Measurements from ENCODE around the gene ZNF467.

DNA sequence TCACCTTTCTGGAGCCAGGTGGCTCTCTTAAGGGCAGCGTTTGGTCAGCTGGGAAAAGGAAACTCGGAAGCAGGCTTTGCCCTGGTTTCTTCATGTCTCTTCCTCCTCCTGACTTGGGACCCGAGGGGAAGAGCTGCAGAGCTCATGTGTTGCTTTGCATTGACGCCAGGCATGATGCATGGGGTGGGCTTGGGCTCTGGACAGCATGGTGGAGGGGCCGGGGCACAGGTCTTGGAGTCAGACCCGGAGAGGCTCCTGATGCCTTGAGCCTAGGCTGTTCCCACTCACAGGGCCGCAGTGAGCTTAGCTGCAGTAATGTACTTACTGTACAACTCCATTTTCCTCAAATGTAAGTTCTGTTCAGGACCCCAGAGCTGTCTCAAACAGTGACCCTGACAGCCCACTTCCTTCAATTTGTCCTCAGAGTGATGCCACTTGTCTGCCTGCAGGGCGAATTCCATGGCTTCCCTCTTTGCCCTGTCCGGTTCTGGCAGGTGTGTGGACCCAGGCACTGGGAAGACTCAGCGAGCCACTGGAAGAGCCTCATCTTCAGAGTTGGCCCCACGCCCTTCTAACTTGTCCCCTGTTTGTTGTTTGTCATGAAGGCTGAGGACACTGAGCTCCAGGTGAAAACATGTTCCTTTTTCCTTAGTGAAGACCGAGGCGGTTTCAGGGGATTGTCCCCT lies 50.2 kb downstream of the ZNF467 start:
- TF ChIP-seq, protein P1, sequence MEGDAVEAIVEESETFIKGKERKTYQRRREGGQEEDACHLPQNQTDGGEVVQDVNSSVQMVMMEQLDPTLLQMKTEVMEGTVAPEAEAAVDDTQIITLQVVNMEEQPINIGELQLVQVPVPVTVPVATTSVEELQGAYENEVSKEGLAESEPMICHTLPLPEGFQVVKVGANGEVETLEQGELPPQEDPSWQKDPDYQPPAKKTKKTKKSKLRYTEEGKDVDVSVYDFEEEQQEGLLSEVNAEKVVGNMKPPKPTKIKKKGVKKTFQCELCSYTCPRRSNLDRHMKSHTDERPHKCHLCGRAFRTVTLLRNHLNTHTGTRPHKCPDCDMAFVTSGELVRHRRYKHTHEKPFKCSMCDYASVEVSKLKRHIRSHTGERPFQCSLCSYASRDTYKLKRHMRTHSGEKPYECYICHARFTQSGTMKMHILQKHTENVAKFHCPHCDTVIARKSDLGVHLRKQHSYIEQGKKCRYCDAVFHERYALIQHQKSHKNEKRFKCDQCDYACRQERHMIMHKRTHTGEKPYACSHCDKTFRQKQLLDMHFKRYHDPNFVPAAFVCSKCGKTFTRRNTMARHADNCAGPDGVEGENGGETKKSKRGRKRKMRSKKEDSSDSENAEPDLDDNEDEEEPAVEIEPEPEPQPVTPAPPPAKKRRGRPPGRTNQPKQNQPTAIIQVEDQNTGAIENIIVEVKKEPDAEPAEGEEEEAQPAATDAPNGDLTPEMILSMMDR (IDR thresholded peaks at IDR 0.05; ENCODE audit: borderline replicate concordance, extremely low read depth, low read length, poor library complexity, severe bottlenecking), result no peak
- TF ChIP-seq EZH2 (IDR thresholded peaks at IDR 0.05; ENCODE audit: borderline replicate concordance, low read depth, low read length, severe bottlenecking), result no peak
